ENCODE data around the gene CALML6. TPM values are rescaled to one million over a fixed set of nuclear protein-coding genes. Genes with fewer than 3 reads are reported as not detected.

CALML6 gene
- total RNA-seq, 1 experiment from 2014 or later = 1.7 TPM

DNA sequence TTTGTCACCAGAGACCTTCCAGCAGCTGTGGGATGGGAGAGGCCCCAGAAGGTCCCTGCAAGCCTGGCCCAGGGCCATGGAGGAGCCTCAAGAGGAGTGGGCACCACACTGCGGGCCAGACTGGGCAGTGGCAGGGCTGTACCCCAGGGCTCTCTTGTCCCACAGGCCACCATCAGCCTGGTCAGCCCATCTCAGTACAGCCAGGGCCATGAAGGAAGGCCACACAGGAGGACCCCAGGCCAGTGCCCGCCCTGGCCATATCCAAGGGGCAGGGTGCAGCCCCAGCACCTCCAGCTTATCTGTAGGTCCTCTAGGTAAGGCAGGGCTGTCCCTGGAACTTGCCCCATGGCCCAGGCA, 21.1 kb upstream of the CALML6 start:
- TF ChIP-seq, protein P1, sequence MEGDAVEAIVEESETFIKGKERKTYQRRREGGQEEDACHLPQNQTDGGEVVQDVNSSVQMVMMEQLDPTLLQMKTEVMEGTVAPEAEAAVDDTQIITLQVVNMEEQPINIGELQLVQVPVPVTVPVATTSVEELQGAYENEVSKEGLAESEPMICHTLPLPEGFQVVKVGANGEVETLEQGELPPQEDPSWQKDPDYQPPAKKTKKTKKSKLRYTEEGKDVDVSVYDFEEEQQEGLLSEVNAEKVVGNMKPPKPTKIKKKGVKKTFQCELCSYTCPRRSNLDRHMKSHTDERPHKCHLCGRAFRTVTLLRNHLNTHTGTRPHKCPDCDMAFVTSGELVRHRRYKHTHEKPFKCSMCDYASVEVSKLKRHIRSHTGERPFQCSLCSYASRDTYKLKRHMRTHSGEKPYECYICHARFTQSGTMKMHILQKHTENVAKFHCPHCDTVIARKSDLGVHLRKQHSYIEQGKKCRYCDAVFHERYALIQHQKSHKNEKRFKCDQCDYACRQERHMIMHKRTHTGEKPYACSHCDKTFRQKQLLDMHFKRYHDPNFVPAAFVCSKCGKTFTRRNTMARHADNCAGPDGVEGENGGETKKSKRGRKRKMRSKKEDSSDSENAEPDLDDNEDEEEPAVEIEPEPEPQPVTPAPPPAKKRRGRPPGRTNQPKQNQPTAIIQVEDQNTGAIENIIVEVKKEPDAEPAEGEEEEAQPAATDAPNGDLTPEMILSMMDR (conservative IDR thresholded peaks at IDR 0.05) = no peak
- Histone ChIP-seq H3K27ac (ENCODE audit: insufficient read length, low read depth, low read length) (no peak overlapping the region), H3K56ac (ENCODE audit: insufficient read length, low read depth, low read length) (no peak overlapping the region), H3K23ac (ENCODE audit: insufficient read length, low read depth, low read length) (no peak overlapping the region), H2AFZ (ENCODE audit: low read length) (no peak overlapping the region), H4K8ac (replicated peaks; ENCODE audit: insufficient read length, low read depth, low read length) (no peak overlapping the region), H3K4me2 (ENCODE audit: insufficient read depth, insufficient read length, low read length) (no peak overlapping the region), H2BK20ac (ENCODE audit: low read depth, low read length, poor library complexity, severe bottlenecking) (no peak overlapping the region), H4K5ac (ENCODE audit: insufficient read length, low read depth, low read length) (no peak overlapping the region), H3K4me1 (ENCODE audit: insufficient read depth, low read length) (peaks cover 5% of the 10 kb centered on the region; the same call in 1 of the 2 replicates), H3K14ac (ENCODE audit: insufficient read depth, low read length) (no peak overlapping the region), H2BK5ac (ENCODE audit: insufficient read length, low read length) (no peak overlapping the region), H3K23me2 (ENCODE audit: insufficient read length, low read depth, low read length, poor library complexity, severe bottlenecking) (peaks cover 6% of the 10 kb centered on the region), H4K91ac (ENCODE audit: insufficient read length, low read depth, low read length) (no peak overlapping the region), H3K79me1 (ENCODE audit: insufficient read depth, low read depth, low read length, poor library complexity, severe bottlenecking) (no peaks in the 10 kb centered on the region), H2BK15ac (ENCODE audit: low read depth, low read length) (no peak overlapping the region), H2AK5ac (ENCODE audit: insufficient read length, low read length) (no peak overlapping the region), H3K4ac (ENCODE audit: low read depth, low read length) (no peak overlapping the region), H3K79me2 (ENCODE audit: insufficient read depth, low read length) (peaks cover 9% of the 10 kb centered on the region; the same call in 1 of the 2 replicates), H3K9me3 (ENCODE audit: control insufficient read depth, low read depth, low read length) (no peaks in the 10 kb centered on the region), H3K18ac (ENCODE audit: insufficient read length, low read depth, low read length) (no peak overlapping the region), H3K27me3 (ENCODE audit: insufficient read depth, low read length) (no peaks in the 10 kb centered on the region; the same call in none of the 2 replicates), H2BK120ac (ENCODE audit: low read depth, low read length, poor library complexity, severe bottlenecking) (no peak overlapping the region), H4K20me1 (ENCODE audit: control insufficient read depth, insufficient read depth, insufficient read length) (no peaks in the 10 kb centered on the region), H3T11ph (ENCODE audit: low read length) (no peak overlapping the region), H3K9ac (ENCODE audit: extremely low read depth, insufficient read length, low read length) (no peak overlapping the region), H2BK12ac (ENCODE audit: insufficient read length, low read depth, low read length) (no peak overlapping the region)
- no peaks in the 10 kb centered on the region; a peak in 1 of 7 replicates for H3K36me3 Mint-ChIP-seq (ENCODE audit: insufficient read depth in 1 of 3, low read depth in 3 of 3)
- H3K9me3 Mint-ChIP-seq = no peaks in the 10 kb centered on the region; a peak in 1 of 5 replicates
- peaks cover 8% of the 10 kb centered on the region for H3K27me3 Mint-ChIP-seq (ENCODE audit: low read depth)
- peaks cover 30 to 37% of the 10 kb centered on the region in 2 experiments for H3K4me1 Mint-ChIP-seq
- H3K4me3 Mint-ChIP-seq = no peak overlapping the region
- no CpG with 5 or more reads among the region's 2 CpGs for WGBS (ENCODE audit: extremely low coverage, insufficient read length, low lambda C conversion rate)
- H3K27ac Mint-ChIP-seq = no peak overlapping the region
- no peak for DNase-seq

Data from H9 (cell line).